ENCODE measurements around the gene SLC25A25.

GRCh38 chr9:128065907-128066712 is 1.9 kb upstream of the SLC25A25 start:
- TF ChIP-seq POLR2A (IDR thresholded peaks at IDR 0.05) = no peak
- TF ChIP-seq, protein P1, sequence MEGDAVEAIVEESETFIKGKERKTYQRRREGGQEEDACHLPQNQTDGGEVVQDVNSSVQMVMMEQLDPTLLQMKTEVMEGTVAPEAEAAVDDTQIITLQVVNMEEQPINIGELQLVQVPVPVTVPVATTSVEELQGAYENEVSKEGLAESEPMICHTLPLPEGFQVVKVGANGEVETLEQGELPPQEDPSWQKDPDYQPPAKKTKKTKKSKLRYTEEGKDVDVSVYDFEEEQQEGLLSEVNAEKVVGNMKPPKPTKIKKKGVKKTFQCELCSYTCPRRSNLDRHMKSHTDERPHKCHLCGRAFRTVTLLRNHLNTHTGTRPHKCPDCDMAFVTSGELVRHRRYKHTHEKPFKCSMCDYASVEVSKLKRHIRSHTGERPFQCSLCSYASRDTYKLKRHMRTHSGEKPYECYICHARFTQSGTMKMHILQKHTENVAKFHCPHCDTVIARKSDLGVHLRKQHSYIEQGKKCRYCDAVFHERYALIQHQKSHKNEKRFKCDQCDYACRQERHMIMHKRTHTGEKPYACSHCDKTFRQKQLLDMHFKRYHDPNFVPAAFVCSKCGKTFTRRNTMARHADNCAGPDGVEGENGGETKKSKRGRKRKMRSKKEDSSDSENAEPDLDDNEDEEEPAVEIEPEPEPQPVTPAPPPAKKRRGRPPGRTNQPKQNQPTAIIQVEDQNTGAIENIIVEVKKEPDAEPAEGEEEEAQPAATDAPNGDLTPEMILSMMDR (IDR thresholded peaks at IDR 0.05) = no peak
